GM19463 (cell line): ENCODE measurements around the gene EME1.

Source experiments
- ATAC-seq: cut with Tn5 transposase; IDR thresholded peaks from one replicate; pipeline ENCODE4 v1.9.1; 2021; ENCODE audit warnings: mild to moderate bottlenecking, moderate library complexity; ENCODE audit not compliant: unreplicated experiment

EME1 gene

GRCh38 chr17:50347894-50348291, 25.1 kb upstream of the EME1 start:
- ATAC-seq, result no peak

- no peak for ATAC-seq
Measured at GRCh38 chr17:50348522-50349242, 24.3 kb upstream of the EME1 start.

- ATAC-seq, result no peak
Measured at GRCh38 chr17:50349243-50349600, 23.8 kb upstream of the EME1 start.

GRCh38 chr17:50350733-50351132, 22.3 kb upstream of the EME1 start:
- no peak for ATAC-seq

- ATAC-seq, result no peak
Measured at GRCh38 chr17:50352072-50352692, 20.8 kb upstream of the EME1 start.

GRCh38 chr17:50352693-50353599, 20.1 kb upstream of the EME1 start:
- no peak for ATAC-seq

- ATAC-seq, result no peak
Measured at GRCh38 chr17:50353600-50354195, 19.3 kb upstream of the EME1 start.

- no peak for ATAC-seq
Measured at GRCh38 chr17:50354198-50354597, 18.8 kb upstream of the EME1 start.

- ATAC-seq, result no peak
Measured at GRCh38 chr17:50354776-50355175, 18.3 kb upstream of the EME1 start.

GRCh38 chr17:50355336-50355700, 17.7 kb upstream of the EME1 start:
- no peak for ATAC-seq

- no peak for ATAC-seq
Measured at GRCh38 chr17:50355701-50356341, 17.2 kb upstream of the EME1 start.

GRCh38 chr17:50356418-50356817, 16.6 kb upstream of the EME1 start:
- no peak for ATAC-seq

GRCh38 chr17:50356892-50357510, 16.0 kb upstream of the EME1 start:
- no peak for ATAC-seq

GRCh38 chr17:50358177-50358576, 14.9 kb upstream of the EME1 start:
- no peak for ATAC-seq

- ATAC-seq, result no peak
Measured at GRCh38 chr17:50359005-50359699, 13.9 kb upstream of the EME1 start.

- ATAC-seq, result no peak
Measured at GRCh38 chr17:50359998-50360461, 13.0 kb upstream of the EME1 start.

- ATAC-seq, result no peak
Measured at GRCh38 chr17:50360486-50361115, 12.4 kb upstream of the EME1 start.

GRCh38 chr17:50361561-50362480, 11.2 kb upstream of the EME1 start:
- peak; percentile 62 for ATAC-seq
